Nephron (organoid): ENCODE data around the gene ENO3.

ENCODE experiments used
- H3K27ac Mint-ChIP-seq, 3 experiments: 2 replicates each; pipeline ENCODE4 v1.8.0; 2020; ENCODE audit warnings: mixed read lengths in 3 of 3, mild to moderate bottlenecking in 2 of 3, moderate library complexity in 1 of 3
- H3K27me3 Mint-ChIP-seq: 2 replicates; pipeline ENCODE4 v1.8.0; 2021; ENCODE audit warnings: low read depth, mild to moderate bottlenecking, moderate library complexity, mixed read lengths
- H3K36me3 Mint-ChIP-seq: 2 replicates; pipeline ENCODE4 v1.8.0; 2020; ENCODE audit warnings: low read depth, mixed read lengths
- H3K4me1 Mint-ChIP-seq: 2 replicates; pipeline ENCODE4 v1.8.0; 2020; ENCODE audit warnings: mixed read lengths
- H3K4me3 Mint-ChIP-seq, 3 experiments: 2 replicates each; pipeline ENCODE4 v1.8.0; 2020; ENCODE audit warnings: mild to moderate bottlenecking in 3 of 3, mixed read lengths in 3 of 3, moderate library complexity in 2 of 3
- H3K9me3 Mint-ChIP-seq: 2 replicates; pipeline ENCODE4 v1.8.0; 2020; ENCODE audit warnings: mixed read lengths
- TF ChIP-seq, protein P1 (sequence below), 3 experiments: fragments of 200-600 bp; sonication (generic); IDR thresholded peaks; one replicate each; pipeline ENCODE4 v1.5.0; 2021; ENCODE audit warnings: antibody characterized with exemption in 3 of 3; ENCODE audit not compliant: unreplicated experiment in 3 of 3

Gene ENO3

DNA sequence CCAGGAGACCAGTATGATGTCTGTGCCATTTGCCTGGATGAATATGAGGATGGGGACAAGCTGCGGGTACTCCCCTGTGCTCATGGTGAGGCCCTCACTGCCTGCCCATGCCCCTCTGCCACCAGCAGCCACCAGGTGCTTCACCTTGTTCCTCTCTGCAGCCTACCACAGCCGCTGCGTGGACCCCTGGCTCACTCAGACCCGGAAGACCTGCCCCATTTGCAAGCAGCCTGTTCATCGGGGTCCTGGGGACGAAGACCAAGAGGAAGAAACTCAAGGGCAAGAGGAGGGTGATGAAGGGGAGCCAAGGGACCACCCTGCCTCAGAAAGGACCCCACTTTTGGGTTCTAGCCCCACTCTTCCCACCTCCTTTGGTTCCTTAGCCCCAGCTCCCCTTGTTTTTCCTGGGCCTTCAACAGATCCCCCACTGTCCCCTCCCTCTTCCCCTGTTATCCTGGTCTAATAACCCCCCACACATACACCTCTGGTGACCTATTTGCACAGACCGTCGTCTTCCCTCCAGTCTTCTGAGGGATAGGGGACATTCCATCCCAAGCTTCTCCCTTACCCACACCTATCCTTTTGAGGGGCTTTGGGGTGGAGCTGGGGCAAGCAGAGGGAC, 6.3 kb upstream of the ENO3 start:
- no peaks in the 10 kb centered on the region for H3K9me3 Mint-ChIP-seq

GRCh38 chr17:4945176-4945943, 5.6 kb upstream of the ENO3 start:
- TF ChIP-seq, protein P1, sequence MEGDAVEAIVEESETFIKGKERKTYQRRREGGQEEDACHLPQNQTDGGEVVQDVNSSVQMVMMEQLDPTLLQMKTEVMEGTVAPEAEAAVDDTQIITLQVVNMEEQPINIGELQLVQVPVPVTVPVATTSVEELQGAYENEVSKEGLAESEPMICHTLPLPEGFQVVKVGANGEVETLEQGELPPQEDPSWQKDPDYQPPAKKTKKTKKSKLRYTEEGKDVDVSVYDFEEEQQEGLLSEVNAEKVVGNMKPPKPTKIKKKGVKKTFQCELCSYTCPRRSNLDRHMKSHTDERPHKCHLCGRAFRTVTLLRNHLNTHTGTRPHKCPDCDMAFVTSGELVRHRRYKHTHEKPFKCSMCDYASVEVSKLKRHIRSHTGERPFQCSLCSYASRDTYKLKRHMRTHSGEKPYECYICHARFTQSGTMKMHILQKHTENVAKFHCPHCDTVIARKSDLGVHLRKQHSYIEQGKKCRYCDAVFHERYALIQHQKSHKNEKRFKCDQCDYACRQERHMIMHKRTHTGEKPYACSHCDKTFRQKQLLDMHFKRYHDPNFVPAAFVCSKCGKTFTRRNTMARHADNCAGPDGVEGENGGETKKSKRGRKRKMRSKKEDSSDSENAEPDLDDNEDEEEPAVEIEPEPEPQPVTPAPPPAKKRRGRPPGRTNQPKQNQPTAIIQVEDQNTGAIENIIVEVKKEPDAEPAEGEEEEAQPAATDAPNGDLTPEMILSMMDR (IDR thresholded peaks at IDR 0.05; ENCODE audit: unreplicated experiment in 3 of 3), result no peak
- Mint-ChIP-seq H3K27ac (peak overlapping the region; percentile 80 to 99 (median 89)), H3K36me3 (peaks cover 53% of the 10 kb centered on the region), H3K27me3 (no peaks in the 10 kb centered on the region), H3K4me1 (peaks cover 47% of the 10 kb centered on the region), H3K9me3 (no peaks in the 10 kb centered on the region), H3K4me3 (peak overlapping the region; percentile 95 to 98 (median 96))

More for the DNA sequence above, 6.3 kb upstream of the ENO3 start:
- TF ChIP-seq, protein P1 (IDR thresholded peaks at IDR 0.05; ENCODE audit: unreplicated experiment in 3 of 3), result no peak
- H3K4me1 Mint-ChIP-seq, result peaks cover 52% of the 10 kb centered on the region
- H3K4me3 Mint-ChIP-seq, result peak overlapping the region; percentile 53 to 95 (median 68)
- H3K27ac Mint-ChIP-seq, result peak overlapping the region; percentile 80 to 99 (median 89)
- no peaks in the 10 kb centered on the region for H3K27me3 Mint-ChIP-seq
- H3K36me3 Mint-ChIP-seq, result peaks cover 57% of the 10 kb centered on the region

DNA sequence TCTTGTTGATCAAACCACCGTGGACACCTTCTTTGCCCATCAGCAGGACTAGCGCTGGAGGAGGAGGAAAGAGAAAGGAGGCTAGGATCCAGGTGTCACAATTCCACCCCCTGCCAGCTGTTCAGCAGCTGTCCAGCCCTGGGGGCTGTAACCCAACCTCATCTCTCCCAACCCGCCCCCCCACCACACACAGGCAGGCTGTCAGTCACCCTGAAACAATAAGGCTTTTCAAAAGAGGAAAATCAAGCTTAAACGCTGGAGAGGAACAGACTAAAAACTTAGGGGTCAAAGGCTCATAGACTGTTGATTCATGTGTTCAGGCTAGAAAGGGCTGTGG, 5.0 kb upstream of the ENO3 start:
- TF ChIP-seq, protein P1 (IDR thresholded peaks at IDR 0.05; ENCODE audit: unreplicated experiment in 3 of 3), result no peak
- peak overlapping the region; percentile 87 to 99 (median 89) for H3K27ac Mint-ChIP-seq
- H3K9me3 Mint-ChIP-seq, result no peaks in the 10 kb centered on the region
- peak overlapping the region; percentile 95 to 98 (median 96) for H3K4me3 Mint-ChIP-seq
- peaks cover 53% of the 10 kb centered on the region for H3K36me3 Mint-ChIP-seq
- H3K27me3 Mint-ChIP-seq, result no peaks in the 10 kb centered on the region
- H3K4me1 Mint-ChIP-seq, result peaks cover 49% of the 10 kb centered on the region

- H3K4me1 Mint-ChIP-seq, result peaks cover 49% of the 10 kb centered on the region
- no peaks in the 10 kb centered on the region for H3K9me3 Mint-ChIP-seq
- H3K27me3 Mint-ChIP-seq, result no peaks in the 10 kb centered on the region
- TF ChIP-seq, protein P1 (IDR thresholded peaks at IDR 0.05; ENCODE audit: unreplicated experiment in 3 of 3), result no peak
- H3K4me3 Mint-ChIP-seq, result peak overlapping the region; percentile 95 to 98 (median 96)
- peak overlapping the region; percentile 87 to 99 (median 89) for H3K27ac Mint-ChIP-seq
- peaks cover 48% of the 10 kb centered on the region for H3K36me3 Mint-ChIP-seq
Observed at GRCh38 chr17:4946312-4946976, 4.5 kb upstream of the ENO3 start.

DNA sequence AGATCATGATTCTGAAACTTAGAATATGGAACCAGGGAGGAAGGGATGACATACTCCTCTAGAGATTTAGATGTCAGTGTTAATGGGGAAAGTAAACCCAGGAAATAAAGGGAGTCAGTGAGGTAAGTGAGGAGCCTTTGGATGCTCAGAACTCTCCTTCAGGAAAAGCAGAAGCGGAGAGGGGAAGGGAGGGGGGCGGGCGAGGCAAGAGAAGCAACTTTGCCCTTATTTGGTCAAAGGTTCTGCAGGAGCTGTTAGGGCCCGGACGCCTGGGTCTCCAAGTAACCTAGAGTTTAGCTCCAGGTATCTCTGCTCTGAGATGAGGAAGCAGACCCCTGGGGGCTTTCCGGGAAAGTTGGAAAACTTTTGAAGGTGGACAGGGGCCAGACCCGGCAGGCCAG, 3.9 kb upstream of the ENO3 start:
- Mint-ChIP-seq H3K27me3 (no peaks in the 10 kb centered on the region), H3K9me3 (no peaks in the 10 kb centered on the region), H3K27ac (peak overlapping the region; percentile 87 to 99 (median 89)), H3K4me3 (peak overlapping the region; percentile 95 to 98 (median 96)), H3K4me1 (peaks cover 47% of the 10 kb centered on the region), H3K36me3 (peaks cover 43% of the 10 kb centered on the region)
- TF ChIP-seq, protein P1 (IDR thresholded peaks at IDR 0.05; ENCODE audit: unreplicated experiment in 3 of 3), result no peak
